ENCODE data around the gene CASKIN1.

CASKIN1 gene

GRCh38 chr16:2200313-2200712, 3.9 kb upstream of the CASKIN1 start:
- no peaks in the 10 kb centered on the region for H3K36me3 ChIP-seq (ENCODE audit: insufficient read depth, low read length)
- H3K79me2 ChIP-seq (ENCODE audit: insufficient read depth, low read length) = no peaks in the 10 kb centered on the region
- no peaks in the 10 kb centered on the region for H3K9me3 ChIP-seq (ENCODE audit: low read length)
- no peaks in the 10 kb centered on the region for H3K9me2 ChIP-seq (ENCODE audit: low read depth, low read length)
- TF ChIP-seq CTCF (IDR thresholded peaks at IDR 0.05; ENCODE audit: low read length) = no peak
- no peak for TF ChIP-seq EZH2 (IDR thresholded peaks at IDR 0.05; ENCODE audit: borderline replicate concordance, low read length)
- H4K20me1 ChIP-seq (ENCODE audit: insufficient read depth, low read length) = no peaks in the 10 kb centered on the region
- no peak overlapping the region for H3K4me2 ChIP-seq (ENCODE audit: low read length)
- H3F3A ChIP-seq (ENCODE audit: insufficient read depth, low read length) = no peaks in the 10 kb centered on the region
- no peak overlapping the region for H3K27ac ChIP-seq (ENCODE audit: low read depth, low read length, poor library complexity, severe bottlenecking)
- peaks cover 10% of the 10 kb centered on the region for H3K4me1 ChIP-seq (ENCODE audit: insufficient read depth, low read length, severe bottlenecking)
- H3K27me3 ChIP-seq (ENCODE audit: insufficient read depth, low read length) = peaks cover 26% of the 10 kb centered on the region; the same call in 1 of the 2 replicates
- H3K9ac ChIP-seq (ENCODE audit: low read length) = no peak overlapping the region
- no peak overlapping the region for H3K4me3 ChIP-seq (ENCODE audit: low read depth, low read length, poor library complexity, severe bottlenecking)
- H2AFZ ChIP-seq (ENCODE audit: low read length) = no peak overlapping the region

DNA sequence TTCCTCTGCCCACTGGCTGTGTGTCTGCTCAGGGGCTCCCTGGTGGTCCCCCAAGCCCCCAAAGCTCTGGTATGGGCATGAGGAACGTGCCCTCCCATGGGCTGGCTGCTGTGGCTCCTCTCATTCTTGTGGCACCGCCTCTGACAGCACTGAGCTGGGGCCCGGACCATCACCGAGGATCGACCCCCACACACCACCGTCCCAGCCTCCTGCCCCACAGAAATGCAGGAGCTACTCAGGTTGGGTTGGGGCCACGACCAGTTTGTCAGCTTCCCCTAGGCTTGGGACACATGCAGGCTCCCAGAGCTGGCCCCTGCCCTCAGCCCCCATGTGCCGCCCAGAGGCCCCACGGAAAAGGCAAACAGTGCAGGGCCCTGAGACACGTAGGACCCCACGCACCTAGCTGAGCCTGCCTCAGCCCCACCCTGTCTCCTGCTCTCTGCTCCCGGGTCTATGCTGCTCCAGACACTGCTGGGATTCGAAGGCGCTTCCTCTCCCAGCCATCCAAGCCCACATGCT, 3.3 kb upstream of the CASKIN1 start:
- Histone ChIP-seq H3K4me3 (ENCODE audit: low read depth, low read length, poor library complexity, severe bottlenecking) (no peak overlapping the region), H3K9ac (ENCODE audit: low read length) (no peak overlapping the region), H3K4me1 (ENCODE audit: insufficient read depth, low read length, severe bottlenecking) (peaks cover 6% of the 10 kb centered on the region), H3K36me3 (ENCODE audit: insufficient read depth, low read length) (no peaks in the 10 kb centered on the region), H2AFZ (ENCODE audit: low read length) (no peak overlapping the region), H3K9me3 (ENCODE audit: low read length) (no peaks in the 10 kb centered on the region), H3K27me3 (ENCODE audit: insufficient read depth, low read length) (peaks cover 31% of the 10 kb centered on the region; the same call in 1 of the 2 replicates), H4K20me1 (ENCODE audit: insufficient read depth, low read length) (no peaks in the 10 kb centered on the region), H3K27ac (ENCODE audit: low read depth, low read length, poor library complexity, severe bottlenecking) (no peak overlapping the region), H3K4me2 (ENCODE audit: low read length) (no peak overlapping the region), H3K9me2 (ENCODE audit: low read depth, low read length) (no peaks in the 10 kb centered on the region), H3F3A (ENCODE audit: insufficient read depth, low read length) (no peaks in the 10 kb centered on the region), H3K79me2 (ENCODE audit: insufficient read depth, low read length) (no peaks in the 10 kb centered on the region)
- TF ChIP-seq CTCF (IDR thresholded peaks at IDR 0.05; ENCODE audit: low read length) = no peak
- no peak for TF ChIP-seq EZH2 (IDR thresholded peaks at IDR 0.05; ENCODE audit: borderline replicate concordance, low read length)

DNA sequence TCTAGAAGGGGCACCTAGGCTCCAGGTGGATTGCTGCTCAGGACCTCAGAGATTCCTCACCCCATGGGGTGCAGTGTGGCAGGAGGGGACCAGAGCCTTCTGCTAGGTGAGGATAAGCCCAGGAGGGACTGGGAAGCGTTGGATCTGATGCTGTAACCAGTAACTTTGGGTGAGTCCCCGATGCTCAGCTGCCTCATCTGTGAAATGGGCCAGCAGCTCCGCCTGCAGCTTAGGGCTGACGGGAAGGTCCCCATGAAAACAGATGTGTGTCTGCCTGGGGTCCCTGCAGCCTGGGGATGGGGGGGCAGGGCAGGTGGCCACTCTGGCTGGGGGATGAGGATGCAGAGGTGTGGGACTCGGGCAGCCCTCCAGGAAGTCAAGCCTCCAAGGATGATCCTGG, 2.7 kb upstream of the CASKIN1 start:
- Histone ChIP-seq H3K36me3 (ENCODE audit: insufficient read depth, low read length) (no peaks in the 10 kb centered on the region), H3K4me3 (ENCODE audit: low read depth, low read length, poor library complexity, severe bottlenecking) (no peak overlapping the region), H3K9me3 (ENCODE audit: low read length) (no peaks in the 10 kb centered on the region), H3K4me1 (ENCODE audit: insufficient read depth, low read length, severe bottlenecking) (peaks cover 3% of the 10 kb centered on the region), H3F3A (ENCODE audit: insufficient read depth, low read length) (no peaks in the 10 kb centered on the region), H3K9me2 (ENCODE audit: low read depth, low read length) (no peaks in the 10 kb centered on the region), H4K20me1 (ENCODE audit: insufficient read depth, low read length) (no peaks in the 10 kb centered on the region), H3K27ac (ENCODE audit: low read depth, low read length, poor library complexity, severe bottlenecking) (no peak overlapping the region), H3K27me3 (ENCODE audit: insufficient read depth, low read length) (peaks cover 31% of the 10 kb centered on the region; the same call in 1 of the 2 replicates), H3K79me2 (ENCODE audit: insufficient read depth, low read length) (no peaks in the 10 kb centered on the region), H3K9ac (ENCODE audit: low read length) (no peak overlapping the region), H3K4me2 (ENCODE audit: low read length) (no peak overlapping the region), H2AFZ (ENCODE audit: low read length) (no peak overlapping the region)
- TF ChIP-seq CTCF (IDR thresholded peaks at IDR 0.05; ENCODE audit: low read length) (no peak), EZH2 (IDR thresholded peaks at IDR 0.05; ENCODE audit: borderline replicate concordance, low read length) (no peak)
